ENCODE results near the gene APOBEC3G. TPM values are rescaled to one million over a fixed set of nuclear protein-coding genes. Genes with fewer than 3 reads are reported as not detected.

Gene APOBEC3G
- total and polyA plus RNA-seq, 2 experiments from 2014 or later: 1.3 to 4.6 TPM

GRCh38 chr22:39091126-39092081, 14.3 kb downstream of the APOBEC3G start:
- no peak for DNase-seq (ENCODE audit: low spot score)
- H4K20me1 ChIP-seq (ENCODE audit: insufficient read depth, poor library complexity, severe bottlenecking): no peaks in the 10 kb centered on the region
- H3K27ac ChIP-seq: no peak overlapping the region
- no peaks in the 10 kb centered on the region for H3K9me2 ChIP-seq (replicated peaks; ENCODE audit: insufficient read depth)
- H3K27me3 ChIP-seq: no peaks in the 10 kb centered on the region
- no peaks in the 10 kb centered on the region for H3K36me3 ChIP-seq (replicated peaks; ENCODE audit: insufficient read depth, low read depth)
- no peaks in the 10 kb centered on the region for H3K4me1 ChIP-seq (ENCODE audit: insufficient read depth)
- no peak overlapping the region for H3K4me2 ChIP-seq
- H3K4me3 ChIP-seq: no peak overlapping the region
- TF ChIP-seq CTCF (IDR thresholded peaks at IDR 0.05; ENCODE audit: poor library complexity) (no peak), EZH2 (IDR thresholded peaks at IDR 0.05; ENCODE audit: borderline replicate concordance) (no peak), EZH2phosphoT487 (IDR thresholded peaks at IDR 0.05; ENCODE audit: low read depth, severe bottlenecking, unreplicated experiment) (no peak)
- WGBS (ENCODE audit: low lambda C conversion rate, missing lambda C conversion rate): 90% methylated on average over 23 of the region's 23 CpGs
- H3K9me3 ChIP-seq (ENCODE audit: low read depth): no peaks in the 10 kb centered on the region
- no peaks in the 10 kb centered on the region for H3K79me2 ChIP-seq
- H2AFZ ChIP-seq: no peak overlapping the region

GRCh38 chr22:39092111-39092862, 15.2 kb downstream of the APOBEC3G start:
- H3K27ac ChIP-seq: no peak overlapping the region
- H3K27me3 ChIP-seq: no peaks in the 10 kb centered on the region
- H3K4me1 ChIP-seq (ENCODE audit: insufficient read depth): no peaks in the 10 kb centered on the region
- no peaks in the 10 kb centered on the region for H3K9me2 ChIP-seq (replicated peaks; ENCODE audit: insufficient read depth)
- TF ChIP-seq EZH2phosphoT487 (IDR thresholded peaks at IDR 0.05; ENCODE audit: low read depth, severe bottlenecking, unreplicated experiment): no peak
- WGBS (ENCODE audit: low lambda C conversion rate, missing lambda C conversion rate): 83% methylated on average over 8 of the region's 8 CpGs
- no peaks in the 10 kb centered on the region for H3K9me3 ChIP-seq (ENCODE audit: low read depth)
- DNase-seq (ENCODE audit: low spot score): no peak
- no peaks in the 10 kb centered on the region for H3K36me3 ChIP-seq (replicated peaks; ENCODE audit: insufficient read depth, low read depth)
- no peak overlapping the region for H3K4me2 ChIP-seq
- H3K79me2 ChIP-seq: no peaks in the 10 kb centered on the region
- H2AFZ ChIP-seq: no peak overlapping the region
- no peak overlapping the region for H3K4me3 ChIP-seq
- H4K20me1 ChIP-seq (ENCODE audit: insufficient read depth, poor library complexity, severe bottlenecking): no peaks in the 10 kb centered on the region

GRCh38 chr22:39094717-39095389, 17.8 kb downstream of the APOBEC3G start:
- no peak for TF ChIP-seq EZH2 (IDR thresholded peaks at IDR 0.05; ENCODE audit: borderline replicate concordance)
- no peak for TF ChIP-seq CTCF (IDR thresholded peaks at IDR 0.05; ENCODE audit: poor library complexity)
- no peak for TF ChIP-seq EZH2phosphoT487 (IDR thresholded peaks at IDR 0.05; ENCODE audit: low read depth, severe bottlenecking, unreplicated experiment)
- Histone ChIP-seq H3K79me2 (no peaks in the 10 kb centered on the region), H2AFZ (no peak overlapping the region), H3K9me3 (ENCODE audit: low read depth) (no peaks in the 10 kb centered on the region), H3K27me3 (no peaks in the 10 kb centered on the region), H3K9me2 (replicated peaks; ENCODE audit: insufficient read depth) (no peaks in the 10 kb centered on the region), H3K4me2 (no peak overlapping the region), H3K27ac (no peak overlapping the region), H3K4me1 (ENCODE audit: insufficient read depth) (no peaks in the 10 kb centered on the region), H3K36me3 (replicated peaks; ENCODE audit: insufficient read depth, low read depth) (no peaks in the 10 kb centered on the region), H3K4me3 (no peak overlapping the region), H4K20me1 (ENCODE audit: insufficient read depth, poor library complexity, severe bottlenecking) (no peaks in the 10 kb centered on the region)
- 87% methylated on average over 14 of the region's 14 CpGs for WGBS (ENCODE audit: low lambda C conversion rate, missing lambda C conversion rate)
- no peak for DNase-seq (ENCODE audit: low spot score)
